Measurements from ENCODE around the gene FAM149A.

DNA sequence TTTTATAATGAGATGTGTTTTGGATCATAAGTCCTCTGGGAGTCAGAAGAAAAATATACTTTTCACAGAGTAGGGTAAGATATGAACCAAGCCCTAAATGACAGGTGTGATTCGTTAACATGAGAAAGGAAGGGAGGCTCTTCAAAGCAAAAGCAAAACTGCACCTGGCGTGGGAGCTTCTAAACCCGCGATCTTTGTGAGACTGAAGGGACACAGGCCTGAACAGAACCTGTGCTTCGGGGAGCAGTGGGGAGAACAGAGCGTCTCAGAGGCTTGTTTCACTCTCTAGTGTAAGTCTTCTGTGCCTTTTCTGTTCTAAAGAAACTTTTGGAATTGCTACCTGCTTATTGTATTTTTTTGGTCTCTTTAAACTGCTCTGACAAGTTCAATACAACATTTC, 56.6 kb downstream of the FAM149A start:
- TF ChIP-seq, protein P1, sequence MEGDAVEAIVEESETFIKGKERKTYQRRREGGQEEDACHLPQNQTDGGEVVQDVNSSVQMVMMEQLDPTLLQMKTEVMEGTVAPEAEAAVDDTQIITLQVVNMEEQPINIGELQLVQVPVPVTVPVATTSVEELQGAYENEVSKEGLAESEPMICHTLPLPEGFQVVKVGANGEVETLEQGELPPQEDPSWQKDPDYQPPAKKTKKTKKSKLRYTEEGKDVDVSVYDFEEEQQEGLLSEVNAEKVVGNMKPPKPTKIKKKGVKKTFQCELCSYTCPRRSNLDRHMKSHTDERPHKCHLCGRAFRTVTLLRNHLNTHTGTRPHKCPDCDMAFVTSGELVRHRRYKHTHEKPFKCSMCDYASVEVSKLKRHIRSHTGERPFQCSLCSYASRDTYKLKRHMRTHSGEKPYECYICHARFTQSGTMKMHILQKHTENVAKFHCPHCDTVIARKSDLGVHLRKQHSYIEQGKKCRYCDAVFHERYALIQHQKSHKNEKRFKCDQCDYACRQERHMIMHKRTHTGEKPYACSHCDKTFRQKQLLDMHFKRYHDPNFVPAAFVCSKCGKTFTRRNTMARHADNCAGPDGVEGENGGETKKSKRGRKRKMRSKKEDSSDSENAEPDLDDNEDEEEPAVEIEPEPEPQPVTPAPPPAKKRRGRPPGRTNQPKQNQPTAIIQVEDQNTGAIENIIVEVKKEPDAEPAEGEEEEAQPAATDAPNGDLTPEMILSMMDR (IDR thresholded peaks at IDR 0.05) = no peak
- TF ChIP-seq POLR2AphosphoS5 (IDR thresholded peaks at IDR 0.05; ENCODE audit: insufficient read depth in 1 of 2, low read depth in 1 of 2) = no peak
